Mammary epithelial cell (primary cell): ENCODE results near the gene UPK3A.

Experiments used
- CTCF ChIP-seq, 2 donors: IDR thresholded peaks in 1 of 2; conservative IDR thresholded peaks in 1 of 2; 2 replicates each; pipeline ENCODE4 v1.5.1; 2011 to 2012; ENCODE audit warnings: inconsistent platforms in 2 of 2, low read length in 2 of 2, mild to moderate bottlenecking in 2 of 2, control low read depth in 1 of 2, low read depth in 1 of 2; ENCODE audit not compliant: insufficient read depth in 1 of 2; ENCODE audit errors: extremely low read depth in 1 of 2
- EZH2 ChIP-seq: IDR thresholded peaks from 2 replicates; pipeline ENCODE4 v1.6.1; 2012; ENCODE audit warnings: low read length, inconsistent platforms, borderline replicate concordance

DNA sequence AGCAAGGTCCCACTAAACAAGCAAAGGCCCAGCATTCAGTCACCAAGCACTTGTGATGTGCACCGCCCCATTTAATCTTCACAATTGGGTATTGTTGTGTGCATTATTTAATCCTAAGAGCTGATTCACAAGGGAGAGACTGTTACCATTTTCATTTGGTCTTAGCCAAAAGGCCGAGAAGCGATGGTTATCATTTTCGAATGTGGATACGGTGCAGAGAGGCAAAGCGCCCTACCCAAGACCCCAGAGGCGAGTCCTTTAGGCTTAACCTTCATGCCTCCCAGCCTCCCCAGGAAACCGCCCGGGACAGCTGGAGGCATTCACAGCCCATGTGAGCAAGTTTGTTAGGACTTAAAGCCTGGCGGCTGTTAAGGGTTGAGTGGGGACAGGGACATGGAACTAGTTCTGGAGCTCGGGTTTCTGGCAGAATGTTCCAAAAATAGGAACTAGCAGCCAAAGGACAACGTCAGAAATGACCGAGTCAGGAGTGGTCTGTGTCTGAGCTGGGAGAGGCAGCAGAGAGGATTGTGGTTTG, 13.0 kb upstream of the UPK3A start:
- TF ChIP-seq CTCF (conservative IDR thresholded peaks at IDR 0.05 in 1 of 2, IDR thresholded peaks at IDR 0.05 in 1 of 2; ENCODE audit: extremely low read depth in 1 of 2, insufficient read depth in 1 of 2, low read depth in 1 of 2, low read length in 2 of 2) (no peak), EZH2 (no peak)
